Muscle of leg (tissue), 11 donors: ENCODE results near the gene IGHMBP2. TPM values are rescaled to one million over a fixed set of nuclear protein-coding genes. Genes with fewer than 3 reads are reported as not detected.

ENCODE experiments used
- DNase-seq: peaks from one replicate; pipeline ENCODE4 v3.0.0; 2013
- H3K27ac ChIP-seq: one replicate; pipeline ENCODE4 v1.5.1; 2013; ENCODE audit warnings: mild to moderate bottlenecking, low read length, control low read depth
- H3K27me3 ChIP-seq: one replicate; pipeline ENCODE4 v1.6.1; 2013; ENCODE audit warnings: low read length; ENCODE audit not compliant: control insufficient read depth, insufficient read depth
- H3K36me3 ChIP-seq: one replicate; pipeline ENCODE4 v1.6.1; 2013; ENCODE audit warnings: low read length; ENCODE audit not compliant: control insufficient read depth, insufficient read depth
- H3K4me1 ChIP-seq: one replicate; pipeline ENCODE4 v1.6.1; 2013; ENCODE audit warnings: low read length; ENCODE audit not compliant: control insufficient read depth, insufficient read depth
- H3K4me3 ChIP-seq: one replicate; pipeline ENCODE4 v1.5.1; 2013; ENCODE audit warnings: low read length, control low read depth
- H3K9me3 ChIP-seq: replicated peaks from 2 replicates; pipeline ENCODE4 v1.6.1; 2013; ENCODE audit warnings: low read depth, low read length; ENCODE audit not compliant: control insufficient read depth
- WGBS: methylation state at CpG from one replicate; pipeline ENCODE4 v1.1.5; 2013; ENCODE audit warnings: missing lambda C conversion rate; ENCODE audit not compliant: insufficient coverage; 5-methylcytosine and 5-hydroxymethylcytosine counted together
- polyA plus RNA-seq, 8 donors: library from polyadenylated mRNA; unstranded; fragments of 120-200 nt; gene quantifications; one replicate each; pipeline versions ENCODE4 v1.2.1 to v1.2.3, GENCODE V29; 2013; ENCODE audit warnings: inconsistent platforms in 1 of 8, low replicate concordance in 1 of 8; ENCODE audit not compliant: insufficient read length in 8 of 8, insufficient read depth in 1 of 8
- total RNA-seq: library from RNA; stranded (reverse); fragments of 120-200 nt; gene quantifications from one replicate; pipeline ENCODE4 v1.2.4, GENCODE V29; 2013

The IGHMBP2 gene
- total and polyA plus RNA-seq, 9 donors = 7.6 to 13.2 (median 11.9) TPM

GRCh38 chr11:68950270-68950669 is 46.6 kb downstream of the IGHMBP2 start:
- 69% methylated on average over 2 of the region's 5 CpGs for WGBS
- H3K27ac ChIP-seq = no peak overlapping the region
- H3K27me3 ChIP-seq = no peaks in the 10 kb centered on the region
- peaks cover 10% of the 10 kb centered on the region for H3K4me1 ChIP-seq
- no peak for DNase-seq
- H3K9me3 ChIP-seq = no peaks in the 10 kb centered on the region
- no peak overlapping the region for H3K4me3 ChIP-seq
- H3K36me3 ChIP-seq = no peaks in the 10 kb centered on the region

- Histone ChIP-seq H3K27ac (no peak overlapping the region), H3K4me3 (no peak overlapping the region), H3K27me3 (no peaks in the 10 kb centered on the region), H3K36me3 (no peaks in the 10 kb centered on the region), H3K9me3 (no peaks in the 10 kb centered on the region), H3K4me1 (peaks cover 15% of the 10 kb centered on the region)
- DNase-seq = no peak
- WGBS = 62% methylated on average over 7 of the region's 9 CpGs
Measured at GRCh38 chr11:68950762-68951161, 47.1 kb downstream of the IGHMBP2 start.

GRCh38 chr11:68954836-68955606 is 51.3 kb downstream of the IGHMBP2 start:
- H3K36me3 ChIP-seq = no peaks in the 10 kb centered on the region
- H3K27ac ChIP-seq = peak overlapping the region; percentile 35
- H3K9me3 ChIP-seq = no peaks in the 10 kb centered on the region
- H3K27me3 ChIP-seq = no peaks in the 10 kb centered on the region
- WGBS = 9% methylated on average over 20 of the region's 30 CpGs
- peak; percentile 75 for DNase-seq
- H3K4me3 ChIP-seq = no peak overlapping the region
- H3K4me1 ChIP-seq = peaks cover 24% of the 10 kb centered on the region

GRCh38 chr11:68955607-68955958 is 51.9 kb downstream of the IGHMBP2 start:
- Histone ChIP-seq H3K27ac (peak overlapping the region; percentile 35), H3K27me3 (no peaks in the 10 kb centered on the region), H3K36me3 (no peaks in the 10 kb centered on the region), H3K4me3 (no peak overlapping the region), H3K9me3 (no peaks in the 10 kb centered on the region), H3K4me1 (peaks cover 29% of the 10 kb centered on the region)
- no peak for DNase-seq
- WGBS = 15% methylated on average over 1 of the region's 5 CpGs

- DNase-seq = no peak
- Histone ChIP-seq H3K36me3 (no peaks in the 10 kb centered on the region), H3K27ac (no peak overlapping the region), H3K9me3 (no peaks in the 10 kb centered on the region), H3K27me3 (no peaks in the 10 kb centered on the region), H3K4me1 (peaks cover 35% of the 10 kb centered on the region), H3K4me3 (no peak overlapping the region)
- WGBS = 13% methylated on average over 6 of the region's 12 CpGs
Measured at GRCh38 chr11:68956142-68956541, 52.5 kb downstream of the IGHMBP2 start.

GRCh38 chr11:68956547-68957254 is 53.0 kb downstream of the IGHMBP2 start:
- no peaks in the 10 kb centered on the region for H3K36me3 ChIP-seq
- H3K27me3 ChIP-seq = no peaks in the 10 kb centered on the region
- no peaks in the 10 kb centered on the region for H3K9me3 ChIP-seq
- H3K4me1 ChIP-seq = peaks cover 39% of the 10 kb centered on the region
- DNase-seq = no peak
- H3K27ac ChIP-seq = no peak overlapping the region
- no peak overlapping the region for H3K4me3 ChIP-seq
- 66% methylated on average over 6 of the region's 12 CpGs for WGBS

GRCh38 chr11:68958211-68958610 is 54.5 kb downstream of the IGHMBP2 start:
- H3K27me3 ChIP-seq = no peaks in the 10 kb centered on the region
- no peaks in the 10 kb centered on the region for H3K9me3 ChIP-seq
- DNase-seq = no peak
- no peak overlapping the region for H3K27ac ChIP-seq
- no peaks in the 10 kb centered on the region for H3K36me3 ChIP-seq
- H3K4me3 ChIP-seq = no peak overlapping the region
- peaks cover 49% of the 10 kb centered on the region for H3K4me1 ChIP-seq
- no CpG with 5 or more reads among the region's 9 CpGs for WGBS

- Histone ChIP-seq H3K9me3 (no peaks in the 10 kb centered on the region), H3K36me3 (no peaks in the 10 kb centered on the region), H3K27ac (peak overlapping the region; percentile 39), H3K4me1 (peaks cover 50% of the 10 kb centered on the region), H3K4me3 (no peak overlapping the region), H3K27me3 (no peaks in the 10 kb centered on the region)
- DNase-seq = peak; percentile 61
- 80% methylated on average over 30 of the region's 31 CpGs for WGBS
Measured at GRCh38 chr11:68959465-68960293, 56.0 kb downstream of the IGHMBP2 start.

GRCh38 chr11:68960294-68961071 is 56.8 kb downstream of the IGHMBP2 start:
- Histone ChIP-seq H3K27me3 (no peaks in the 10 kb centered on the region), H3K9me3 (no peaks in the 10 kb centered on the region), H3K4me3 (no peak overlapping the region), H3K27ac (peak overlapping the region; percentile 39), H3K4me1 (peaks cover 42% of the 10 kb centered on the region), H3K36me3 (no peaks in the 10 kb centered on the region)
- peak; percentile 39 for DNase-seq
- WGBS = 77% methylated on average over 21 of the region's 25 CpGs
